ENCODE results near the gene CTSZ.
"Not testable (repeated sequence)": the region's sequence is repeated elsewhere in the genome, so short reads cannot be mapped to it uniquely, and the experiment has no call there.

Gene CTSZ

DNA sequence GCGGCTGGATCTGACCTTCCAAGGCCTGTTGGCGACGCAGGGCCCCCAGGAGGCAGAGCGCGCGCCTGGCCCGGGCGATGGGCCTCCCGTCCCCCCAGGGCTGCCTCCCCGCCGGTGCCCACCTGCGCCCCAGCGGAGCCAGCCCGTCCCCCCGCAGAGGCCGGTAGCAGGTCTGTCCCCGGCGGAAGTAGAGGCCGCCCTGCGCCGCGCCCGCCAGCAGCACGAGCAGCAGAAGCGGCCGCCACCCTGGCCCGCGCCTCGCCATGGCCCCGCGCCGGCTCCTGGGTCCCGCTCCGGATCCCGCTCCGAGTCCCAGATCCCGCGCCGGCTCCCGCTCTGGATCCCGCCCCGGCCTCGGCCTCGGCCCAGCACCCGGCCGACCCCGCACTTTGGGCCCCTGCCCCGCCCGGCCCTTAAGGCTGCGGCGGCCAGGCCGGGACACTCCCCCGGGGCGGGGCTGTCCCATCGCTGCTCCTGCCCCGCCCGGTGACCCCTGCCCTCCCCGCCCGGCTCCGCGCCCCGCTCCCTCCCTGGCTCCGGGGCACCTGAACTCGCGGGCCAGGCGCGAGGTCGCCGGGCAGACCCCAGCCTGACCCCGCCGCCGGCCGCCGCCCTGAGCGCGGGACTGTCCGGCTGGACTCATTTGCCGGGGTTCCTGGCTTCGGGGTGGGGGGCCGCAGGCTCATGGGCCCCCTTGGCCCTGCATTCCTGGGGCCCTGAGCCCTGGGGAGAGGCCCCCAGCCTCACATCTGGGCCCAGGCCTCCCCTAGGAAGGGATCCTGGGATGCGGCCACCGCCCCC lies at the start of gene CTSZ:
Gene CTSZ, minus strand, starts transcription at position 391 of the 801 bp plus-strand sequence. Its CDS starts 126 bp downstream, at position 265.
- peak; percentile 75 for DNase-seq

DNA sequence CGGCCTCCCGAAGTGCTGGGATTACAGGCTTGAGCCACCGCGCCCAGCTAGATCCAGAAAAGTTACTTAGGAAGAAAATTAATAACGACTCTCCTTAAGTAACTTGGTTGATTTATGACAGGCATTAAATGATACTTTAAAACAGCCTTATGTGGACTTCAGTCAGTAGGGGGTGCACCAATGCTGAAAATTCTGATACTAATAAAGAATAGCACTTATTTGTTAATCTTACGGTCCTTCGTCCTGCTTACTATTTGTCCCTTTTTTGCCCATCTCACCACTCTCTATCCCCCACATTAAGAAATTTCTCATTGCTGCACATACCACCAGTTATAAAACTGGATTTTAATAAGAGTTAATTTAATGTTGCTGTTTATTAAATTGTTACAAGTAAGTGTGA lies 48.2 kb upstream of the CTSZ start:
- no peak for DNase-seq

DNA sequence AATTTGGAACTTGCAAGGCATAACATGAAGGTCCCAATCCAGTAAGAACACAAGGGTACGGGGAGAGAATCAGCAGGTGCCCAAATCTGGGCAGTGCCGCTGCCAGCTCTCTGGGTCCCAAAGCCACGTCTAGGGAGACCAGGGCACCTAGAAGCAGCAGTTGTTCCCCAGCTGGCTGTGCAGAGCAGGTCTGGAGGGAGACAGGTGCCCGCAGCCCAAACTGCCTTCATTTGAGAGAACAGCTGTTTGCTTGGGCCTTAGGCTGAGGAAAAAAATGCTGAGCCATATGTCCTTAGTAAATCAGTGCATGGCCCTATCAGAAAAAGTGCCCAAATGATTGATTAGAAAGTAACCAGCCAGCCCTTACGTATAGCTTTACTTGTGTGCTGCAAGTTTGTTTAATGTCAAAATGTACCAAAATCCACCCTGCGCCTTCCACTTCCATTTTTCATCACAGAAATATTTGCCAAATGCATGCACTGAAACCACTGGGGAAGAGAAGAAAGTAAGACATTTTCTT lies 44.7 kb upstream of the CTSZ start:
- DNase-seq = no peak

DNA sequence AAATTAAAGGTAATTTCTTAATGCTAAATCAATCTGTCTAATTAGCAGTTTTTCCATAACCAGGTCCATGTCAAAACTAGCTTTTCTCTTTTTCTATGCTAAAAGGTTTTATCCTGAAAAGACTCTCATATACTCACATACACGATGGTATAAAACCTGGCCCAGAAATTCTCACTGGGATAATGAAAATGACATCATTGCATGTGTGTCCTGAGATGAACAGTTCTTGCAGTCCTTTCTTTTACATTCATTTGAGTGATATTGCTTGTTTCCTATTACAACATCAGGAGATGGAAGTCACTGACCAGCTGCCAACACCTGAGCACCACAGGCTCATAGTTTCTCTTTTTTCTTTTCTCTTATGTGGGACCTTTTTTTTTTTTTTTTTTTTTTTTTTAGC lies 43.4 kb upstream of the CTSZ start:
- no peak for DNase-seq

DNA sequence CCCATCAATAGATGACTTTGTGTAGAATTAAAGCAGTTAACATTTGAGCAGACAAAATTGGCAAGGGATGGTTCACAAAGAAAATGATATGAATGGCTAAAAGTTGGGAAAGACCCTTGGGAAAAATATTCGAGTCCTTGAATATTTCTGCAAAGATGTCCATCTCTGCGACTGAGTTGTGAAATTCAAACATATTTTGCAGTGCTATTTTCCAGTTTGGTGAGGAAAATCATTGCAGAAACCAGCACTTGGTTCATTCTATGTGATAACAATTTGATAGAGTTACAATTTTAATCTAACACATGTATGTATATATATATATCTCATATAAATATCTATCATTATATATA lies 41.6 kb upstream of the CTSZ start:
- DNase-seq = no peak

DNA sequence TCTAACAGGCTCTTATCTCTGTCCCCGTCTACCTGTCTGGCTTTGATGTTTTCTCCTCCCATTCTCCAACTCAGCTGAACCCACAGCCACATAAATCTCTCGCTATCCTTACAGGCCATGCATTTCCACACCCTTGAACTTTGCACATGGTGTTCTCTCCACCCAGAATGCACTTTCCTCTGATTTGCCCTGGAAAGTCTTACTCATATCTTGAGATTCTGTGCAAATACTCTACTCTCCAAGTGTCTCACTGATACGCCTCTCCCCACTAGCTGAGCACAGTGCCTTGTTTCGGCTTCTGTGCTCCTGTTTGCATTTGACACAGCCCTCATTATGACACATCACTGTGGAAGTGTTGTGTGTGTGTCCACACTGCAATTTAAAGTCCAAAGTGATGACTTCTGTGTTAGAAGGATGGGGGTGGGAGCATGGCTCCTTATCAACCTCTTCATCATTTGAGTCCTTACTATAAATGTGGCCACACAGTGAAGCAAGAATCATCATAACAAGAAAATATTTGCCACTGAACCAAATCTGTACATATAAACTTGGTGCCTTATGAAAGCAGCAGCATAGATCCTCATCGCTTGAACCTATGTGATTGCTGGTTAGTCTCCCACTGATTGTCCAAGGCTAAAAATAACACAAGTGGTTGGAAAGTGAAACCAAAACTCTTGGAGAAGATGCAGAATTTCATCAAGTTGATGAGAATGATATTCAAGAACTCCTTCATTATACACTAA lies 41.1 kb upstream of the CTSZ start:
- DNase-seq = no peak

DNA sequence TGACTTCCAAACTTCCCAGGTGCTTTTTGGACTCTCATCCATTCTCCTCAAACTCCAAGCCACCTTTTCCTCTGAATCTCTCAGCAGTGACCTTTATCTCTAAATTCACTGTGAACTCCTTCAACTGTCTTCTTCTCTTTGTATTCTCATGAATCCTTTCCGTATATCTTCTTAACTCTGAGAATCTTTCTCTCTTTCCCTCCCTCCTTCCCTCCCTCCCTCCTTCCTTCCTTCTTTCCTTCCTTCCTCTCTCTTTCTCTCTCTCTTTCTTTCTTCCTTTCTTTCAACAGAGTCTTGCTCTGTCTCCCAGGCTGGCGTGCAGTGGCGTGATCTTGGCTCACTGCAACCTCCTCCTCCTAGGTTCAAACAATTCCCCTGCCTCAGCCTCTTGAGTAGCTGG lies 39.8 kb upstream of the CTSZ start:
- no peak for DNase-seq

DNA sequence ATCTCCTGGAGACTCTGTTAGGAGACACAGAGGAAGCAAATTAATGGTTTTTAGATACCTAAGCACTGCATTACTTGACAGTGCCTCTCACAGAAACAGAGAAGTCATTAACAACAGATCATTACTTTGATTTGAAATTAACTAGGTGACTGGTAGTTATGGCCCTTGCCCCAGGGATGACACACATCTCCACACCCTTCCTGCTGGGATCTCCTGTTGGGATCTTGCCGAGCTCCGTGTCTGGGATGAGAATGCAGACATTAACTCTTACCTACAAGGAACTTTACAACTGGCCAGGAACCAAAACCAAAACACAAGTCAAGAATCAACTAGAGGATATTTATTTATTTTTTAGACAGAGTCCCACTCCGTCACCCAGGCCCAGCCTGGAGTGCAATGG lies 37.7 kb upstream of the CTSZ start:
- no peak for DNase-seq

DNA sequence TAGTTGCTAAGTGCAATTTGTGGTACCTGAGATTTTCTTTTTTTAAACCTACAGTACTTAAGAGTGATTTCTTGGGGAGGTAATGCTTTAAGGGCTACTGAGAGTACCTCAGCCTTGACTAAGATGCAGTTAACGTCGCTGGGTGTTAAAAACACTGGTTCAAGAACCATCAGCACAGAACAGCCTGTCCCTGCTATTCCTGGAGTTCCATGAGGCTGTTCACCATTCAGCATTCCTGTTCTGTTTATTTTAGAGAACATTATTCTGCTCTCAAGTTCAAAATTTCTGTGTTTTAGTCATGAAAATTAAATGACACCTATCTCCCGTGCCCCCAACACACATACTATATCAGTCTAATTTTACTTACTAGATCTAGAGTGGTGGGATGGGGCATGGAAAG lies 37.2 kb upstream of the CTSZ start:
- no peak for DNase-seq

DNA sequence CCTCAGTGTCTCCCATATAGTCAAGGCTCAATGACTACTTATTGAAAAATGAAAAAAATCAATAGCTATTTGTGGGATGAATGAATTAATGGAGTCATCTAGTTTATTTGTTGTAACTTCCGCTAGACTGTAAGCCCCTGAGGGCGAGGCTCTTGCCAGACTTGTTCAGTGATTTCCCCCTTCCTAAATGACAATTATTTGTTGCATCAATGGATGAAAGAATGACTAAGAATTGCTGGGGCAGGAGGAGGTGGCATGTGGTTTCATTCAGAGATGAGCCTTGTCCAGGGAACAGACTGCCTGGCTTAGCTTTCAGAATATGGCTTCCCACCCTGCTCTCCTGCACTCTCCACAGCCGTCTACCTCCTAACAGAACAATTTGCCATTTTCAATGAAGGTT lies 36.6 kb upstream of the CTSZ start:
- DNase-seq = no peak

DNA sequence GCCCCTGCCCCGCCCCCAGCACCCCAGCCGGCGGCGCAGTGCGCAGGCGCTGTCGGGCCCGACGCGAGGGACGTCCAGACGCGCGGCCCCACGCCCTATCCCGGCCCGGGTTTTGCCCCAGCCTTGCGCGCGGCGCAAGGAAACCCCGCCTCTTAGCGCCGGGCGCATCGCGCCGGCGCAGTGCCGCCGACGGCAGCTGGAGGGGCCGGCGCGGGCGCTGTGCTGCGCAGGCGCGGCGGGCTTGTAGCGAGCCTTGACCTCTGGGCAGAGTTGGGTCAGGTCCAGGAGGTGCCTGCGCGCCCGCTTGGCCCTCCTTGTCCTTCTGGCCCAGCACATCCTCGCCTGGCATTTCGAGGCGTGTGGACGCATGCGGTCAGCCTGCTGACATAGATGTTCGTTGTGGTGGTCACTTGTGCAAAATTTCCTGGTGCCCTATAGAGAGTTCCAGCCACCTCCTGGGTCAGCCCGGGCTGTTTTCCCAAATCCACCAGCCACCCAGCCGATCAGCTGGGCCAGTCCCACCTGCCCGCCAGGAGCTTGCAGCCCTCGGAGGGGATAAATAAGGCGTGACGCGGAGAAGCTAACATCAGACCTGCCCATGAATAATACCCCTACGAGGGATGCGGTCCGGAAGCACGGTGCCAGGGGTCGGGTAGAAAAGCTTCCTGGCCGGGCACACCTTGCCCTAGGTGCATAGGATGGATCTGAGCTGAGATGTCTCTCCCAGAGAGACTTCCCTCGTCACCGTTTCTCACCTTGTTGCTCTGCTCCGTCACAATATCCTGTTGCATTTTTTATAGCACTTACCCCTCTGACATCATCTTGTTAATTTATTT lies 36.0 kb upstream of the CTSZ start:
- peak; percentile 98 for DNase-seq

DNA sequence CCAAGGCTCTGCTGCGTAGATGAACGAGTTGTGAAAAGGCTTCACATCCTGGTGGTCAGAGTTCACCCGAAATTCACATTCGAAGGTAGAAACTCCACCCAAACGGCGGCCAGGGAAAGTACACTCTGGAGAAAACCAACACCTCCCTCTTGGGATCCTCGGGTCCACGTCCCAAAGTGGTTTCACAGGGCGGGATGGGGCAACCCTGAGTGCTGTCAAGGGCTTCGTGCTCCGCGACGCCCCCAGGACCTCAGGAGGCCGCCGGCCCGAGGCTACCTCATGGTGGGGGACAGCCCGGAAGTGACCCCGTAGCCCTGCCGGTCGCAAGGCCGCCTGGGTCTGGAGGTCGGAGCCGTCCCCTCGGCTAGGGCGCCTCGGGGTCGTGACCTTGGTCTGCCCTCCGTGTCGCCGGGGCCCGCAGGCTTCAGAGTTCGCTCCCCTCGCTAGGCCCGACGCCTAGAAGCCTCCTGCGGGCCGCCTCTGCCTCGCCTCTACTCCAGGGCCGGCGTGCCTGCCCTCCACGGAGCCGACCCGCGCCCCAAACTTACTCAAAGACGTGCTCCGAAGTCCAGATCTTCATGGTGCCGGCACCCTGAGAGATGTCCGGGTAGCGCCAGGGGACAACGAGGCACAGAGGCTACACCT lies 35.2 kb upstream of the CTSZ start, which contains the start of gene PRELID3B:
Gene PRELID3B, minus strand, starts transcription at position 636 of the 645 bp plus-strand sequence. Its CDS starts 56 bp downstream, at position 580.
- no peak for DNase-seq

DNA sequence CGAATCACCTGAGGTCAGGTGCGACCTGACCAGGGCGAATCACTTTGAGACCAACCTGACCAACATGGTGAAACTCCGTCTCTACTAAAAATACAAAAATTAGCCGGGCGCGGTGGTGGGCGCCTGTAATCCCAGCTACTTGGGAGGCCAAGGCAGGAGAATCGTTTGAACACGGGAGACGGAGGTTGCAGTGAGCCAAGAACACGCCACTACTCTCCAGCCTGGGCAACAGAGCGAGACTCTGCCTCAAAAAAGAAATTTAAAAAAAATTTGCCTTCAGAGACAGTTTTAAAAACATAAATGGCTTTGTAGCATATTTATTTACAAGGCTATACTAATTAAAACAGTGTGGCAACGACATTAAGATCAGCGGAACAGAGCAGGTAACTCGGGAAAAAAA lies 34.4 kb upstream of the CTSZ start:
- DNase-seq = not testable (repeated sequence)

DNA sequence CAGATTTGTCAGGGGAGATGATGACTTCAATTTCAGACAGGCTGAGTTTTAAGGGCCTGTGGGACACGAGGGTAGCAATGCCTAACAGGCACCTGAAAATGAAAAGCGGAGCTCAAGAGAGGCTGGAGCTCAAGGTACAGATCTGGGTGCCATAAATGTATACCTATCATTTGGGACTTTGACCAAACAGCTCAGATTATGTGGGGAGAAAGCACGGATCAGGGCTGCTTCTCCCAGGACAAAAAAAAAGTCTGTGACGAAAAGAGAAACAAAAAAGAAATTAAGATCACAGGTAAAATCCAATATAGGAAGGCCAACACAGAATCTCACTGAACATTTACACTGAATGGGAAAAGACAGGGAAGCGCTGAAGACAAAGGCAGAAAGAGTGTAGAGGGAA lies 33.6 kb upstream of the CTSZ start:
- no peak for DNase-seq

DNA sequence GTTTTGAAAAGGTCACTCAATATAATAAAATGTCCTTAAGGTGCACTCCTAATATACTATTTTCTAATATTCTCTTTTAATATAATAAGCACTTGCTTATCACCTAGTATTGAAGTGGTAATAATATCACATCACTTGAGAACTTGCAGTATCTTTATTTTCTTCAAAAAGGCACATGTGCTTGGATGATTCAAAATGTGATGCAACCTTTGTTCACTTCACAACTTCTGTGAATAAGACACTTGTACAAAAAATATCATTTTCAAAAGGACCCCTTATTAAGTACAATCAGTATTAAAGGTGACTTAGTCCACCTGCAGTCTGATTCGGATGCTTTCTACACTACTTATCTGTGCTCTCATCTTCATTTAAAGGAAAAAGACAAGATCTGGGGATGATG lies 32.2 kb upstream of the CTSZ start:
- DNase-seq = no peak

DNA sequence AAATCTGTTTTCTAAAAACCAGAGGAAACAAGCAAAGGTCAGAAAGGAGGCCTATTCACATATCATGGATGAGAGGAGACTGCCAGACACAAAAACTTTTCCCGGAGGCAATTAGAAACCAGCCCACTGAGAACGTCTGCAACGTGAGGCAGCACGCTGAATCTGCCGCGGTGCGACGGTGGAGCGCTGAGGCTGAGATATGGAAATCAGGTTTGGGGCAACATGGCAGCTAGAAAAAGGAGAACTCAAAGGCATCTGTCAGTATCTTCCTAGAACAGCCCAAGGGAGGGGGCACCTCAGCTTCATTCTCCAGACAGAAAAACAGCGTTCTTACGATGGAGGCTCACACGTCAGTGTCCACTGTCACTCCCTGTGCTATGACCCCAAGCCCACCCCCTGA lies 30.3 kb upstream of the CTSZ start:
- no peak for DNase-seq

DNA sequence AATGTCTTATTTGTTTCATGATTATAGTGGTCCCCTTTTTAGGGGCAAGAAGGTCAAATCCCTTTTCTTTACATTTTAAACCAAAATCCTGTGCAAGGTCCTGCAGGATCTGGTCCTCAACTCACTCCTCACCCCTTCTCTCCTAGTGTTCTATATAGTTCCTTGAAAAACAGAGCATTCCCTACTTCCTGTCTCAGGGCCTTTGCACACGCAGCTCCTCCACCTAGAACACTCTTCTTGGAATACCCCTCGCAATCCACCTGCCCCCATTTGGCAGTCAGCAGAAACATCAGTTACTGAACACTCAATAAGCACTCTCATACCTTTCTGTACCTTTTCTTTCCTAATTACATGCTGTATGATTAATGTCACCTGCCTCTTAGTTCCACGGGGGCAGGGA lies 28.3 kb upstream of the CTSZ start:
- no peak for DNase-seq

DNA sequence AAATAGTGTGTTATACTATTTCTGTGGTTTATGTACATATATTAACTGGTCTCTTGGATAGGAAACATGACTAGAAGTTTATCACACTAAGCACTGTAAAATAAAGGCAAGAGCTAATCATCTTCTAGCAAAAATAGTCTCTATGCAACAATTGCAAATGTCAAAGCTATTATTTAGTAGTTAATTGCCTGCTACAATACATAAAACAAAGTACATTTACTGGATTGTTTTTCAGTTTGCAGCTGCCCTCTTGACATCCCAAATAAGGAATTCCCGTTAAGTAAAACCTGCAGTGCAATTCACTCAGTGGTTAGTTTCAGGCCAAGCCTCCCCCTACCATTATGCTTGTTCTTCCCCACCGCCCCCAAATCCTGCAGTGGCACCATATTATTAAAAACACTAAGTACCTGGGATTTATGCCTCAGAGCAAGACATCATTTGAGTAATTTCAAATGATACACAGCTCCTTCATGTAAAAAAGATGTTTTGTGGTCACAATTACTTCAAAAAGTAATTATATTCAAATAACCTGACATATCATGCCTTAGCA lies 26.6 kb upstream of the CTSZ start:
- DNase-seq = no peak

DNA sequence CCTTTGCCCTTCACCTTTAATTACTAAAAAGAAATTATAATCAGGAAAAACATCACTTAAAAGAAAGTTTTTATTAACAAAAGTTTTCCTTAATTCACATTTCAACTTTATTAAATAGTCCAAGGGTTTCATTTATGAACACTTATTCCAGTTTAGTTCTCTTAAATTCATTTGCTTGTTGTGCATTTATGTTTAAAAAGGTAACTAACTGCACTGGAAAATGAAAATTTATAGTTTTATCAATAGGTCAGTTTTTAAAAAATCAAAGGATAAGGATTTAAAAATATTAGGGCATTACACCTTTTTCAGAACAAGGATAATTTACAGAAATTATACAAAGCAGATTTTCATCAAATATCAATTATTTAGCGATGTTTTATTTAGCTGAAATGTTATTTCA lies 26.0 kb upstream of the CTSZ start:
- DNase-seq = no peak

DNA sequence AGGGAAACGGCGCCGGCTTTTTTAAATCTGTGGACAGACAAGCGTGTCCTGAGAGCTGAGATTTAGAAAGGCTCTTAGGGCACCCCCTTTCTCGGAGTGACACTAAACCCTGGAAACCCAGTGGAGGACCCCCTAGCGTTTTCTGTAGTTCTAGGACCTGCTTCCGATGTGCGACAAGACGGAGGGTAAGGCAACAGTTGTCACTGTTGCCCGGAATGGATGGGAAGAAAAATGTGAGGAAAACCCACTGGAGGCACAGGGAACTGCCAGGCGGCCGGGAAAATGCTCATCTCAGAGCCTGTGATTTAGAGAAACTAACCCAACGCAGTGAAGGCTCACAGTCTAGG lies 25.6 kb upstream of the CTSZ start:
- no peak for DNase-seq

DNA sequence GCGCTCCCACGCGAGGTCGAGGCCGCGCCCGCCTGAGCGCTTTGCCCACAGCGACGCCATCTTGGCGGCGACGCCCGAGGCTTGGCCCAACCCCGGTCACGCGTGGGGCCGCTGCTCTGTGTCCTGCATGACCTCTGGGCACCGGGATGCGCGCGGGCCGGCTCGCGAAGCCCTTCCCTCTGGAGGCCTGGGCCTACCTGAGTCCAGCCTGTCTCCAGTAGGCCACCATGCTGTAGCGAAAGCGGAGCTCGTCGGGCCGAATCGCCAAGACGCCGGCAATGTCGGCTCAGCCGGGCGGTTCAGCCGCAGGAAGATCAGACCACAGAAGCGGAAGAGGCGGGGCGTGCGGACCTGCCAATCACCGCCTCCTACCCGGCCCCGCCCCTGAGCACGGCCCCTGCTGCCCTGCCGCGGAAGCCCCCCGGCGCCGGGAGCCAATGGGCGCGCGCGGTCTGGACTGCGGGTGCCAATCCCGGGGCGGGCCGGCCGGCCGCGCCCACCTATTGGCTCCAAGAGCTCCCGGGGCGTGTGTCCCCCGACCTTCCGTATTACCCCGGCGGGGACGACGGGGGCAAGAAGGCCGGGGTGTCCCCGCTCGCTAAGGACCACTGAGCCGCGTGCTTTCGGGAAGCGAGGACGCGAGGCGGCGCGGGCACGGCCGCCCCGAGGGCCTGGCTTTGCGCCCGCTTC lies 25.1 kb upstream of the CTSZ start, which contains the start of gene ATP5F1E:
Gene ATP5F1E, minus strand, starts transcription at position 313 of the 690 bp plus-strand sequence. Its CDS starts 84 bp downstream, at position 229.
- peak; percentile 98 for DNase-seq

DNA sequence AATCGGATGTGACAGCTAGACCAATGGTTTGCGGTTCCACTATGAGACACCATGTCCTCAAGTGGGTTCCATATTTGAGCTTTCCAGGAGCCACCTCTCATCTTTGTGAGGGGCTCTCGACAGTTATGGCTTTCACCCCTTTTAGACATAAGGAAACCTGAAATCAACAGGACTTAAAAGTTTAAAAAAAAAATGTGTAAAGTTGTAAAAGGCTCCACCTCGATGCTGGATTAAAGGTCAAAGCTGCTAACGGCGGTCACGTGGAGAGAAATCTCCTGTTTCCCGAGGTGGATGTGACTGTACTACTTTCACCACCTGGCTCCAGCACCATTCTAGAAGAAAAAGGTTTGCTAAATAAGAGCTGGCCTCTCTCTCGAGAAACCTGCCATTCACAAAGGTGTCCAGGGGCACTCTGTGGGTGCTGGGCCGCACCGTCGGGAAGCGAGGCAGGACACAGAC lies 24.5 kb upstream of the CTSZ start:
- DNase-seq = no peak

Data from activated CD8-positive, alpha-beta memory T cell treated with anti-CD3 and anti-CD28 coated beads, Interleukin-2, amount 50 U/mL, for 48 hours (primary cell).